Epidermal melanocyte (primary cell): ENCODE measurements around the gene TMEM106B.

Experiments
- DNase-seq: peaks from one replicate; pipeline ENCODE4 v3.0.0; 2011; ENCODE audit warnings: low spot score; ENCODE audit not compliant: insufficient read length

Gene TMEM106B

GRCh38 chr7:12226756-12227155, 15.7 kb downstream of the TMEM106B start:
- no peak for DNase-seq

- DNase-seq = no peak
These were observed 16.9 kb downstream of the TMEM106B start for GRCh38 chr7:12228024-12228423.

GRCh38 chr7:12229046-12229445, 18.0 kb downstream of the TMEM106B start:
- DNase-seq = no peak

GRCh38 chr7:12231097-12231496, 20.0 kb downstream of the TMEM106B start:
- DNase-seq = no peak

GRCh38 chr7:12233175-12233574, 22.1 kb downstream of the TMEM106B start:
- DNase-seq = no peak

GRCh38 chr7:12234334-12234865, 23.3 kb downstream of the TMEM106B start:
- no peak for DNase-seq

GRCh38 chr7:12235970-12236369, 24.9 kb downstream of the TMEM106B start:
- DNase-seq = no peak

GRCh38 chr7:12237007-12237406, 25.9 kb downstream of the TMEM106B start:
- no peak for DNase-seq

GRCh38 chr7:12239806-12240205, 28.7 kb downstream of the TMEM106B start:
- DNase-seq = no peak

GRCh38 chr7:12244129-12244528, 33.0 kb downstream of the TMEM106B start:
- no peak for DNase-seq

- no peak for DNase-seq
These were observed 33.6 kb downstream of the TMEM106B start for GRCh38 chr7:12244694-12245093.

GRCh38 chr7:12249706-12250105, 38.6 kb downstream of the TMEM106B start:
- no peak for DNase-seq

GRCh38 chr7:12250232-12250631, 39.1 kb downstream of the TMEM106B start:
- DNase-seq = no peak

- DNase-seq = no peak
These were observed 45.0 kb downstream of the TMEM106B start for GRCh38 chr7:12256090-12256489.

- no peak for DNase-seq
These were observed 46.5 kb downstream of the TMEM106B start for GRCh38 chr7:12257582-12257981.

- DNase-seq = no peak
These were observed 47.0 kb downstream of the TMEM106B start for GRCh38 chr7:12258074-12258473.

GRCh38 chr7:12267542-12267941, 56.4 kb downstream of the TMEM106B start:
- DNase-seq = no peak

- DNase-seq = no peak
These were observed 58.2 kb downstream of the TMEM106B start for GRCh38 chr7:12269100-12269895.

GRCh38 chr7:12281038-12281437, 69.9 kb downstream of the TMEM106B start:
- no peak for DNase-seq

GRCh38 chr7:12287901-12288300, 76.8 kb downstream of the TMEM106B start:
- no peak for DNase-seq

- no peak for DNase-seq
These were observed 78.9 kb downstream of the TMEM106B start for GRCh38 chr7:12289996-12290395.

GRCh38 chr7:12290761-12291160, 79.7 kb downstream of the TMEM106B start:
- DNase-seq = no peak

GRCh38 chr7:12291870-12292269, 80.8 kb downstream of the TMEM106B start:
- no peak for DNase-seq
